B cell (primary cell): ENCODE data around the gene LRRTM3.

Experiments used
- EZH2 ChIP-seq: IDR thresholded peaks from 2 replicates; pipeline ENCODE4 v1.6.1; 2012; ENCODE audit warnings: borderline replicate concordance, low read depth, mild to moderate bottlenecking, moderate library complexity, low read length; ENCODE audit not compliant: insufficient read depth, poor library complexity, severe bottlenecking
- TF ChIP-seq, protein P1 (sequence below): fragments of 200-600 bp; IDR thresholded peaks from one replicate; pipeline ENCODE4 v1.8.0; 2022; ENCODE audit warnings: antibody characterized with exemption, mild to moderate bottlenecking

GRCh38 chr10:67107670-67108069, 181.8 kb downstream of the LRRTM3 start:
- TF ChIP-seq, protein P1, sequence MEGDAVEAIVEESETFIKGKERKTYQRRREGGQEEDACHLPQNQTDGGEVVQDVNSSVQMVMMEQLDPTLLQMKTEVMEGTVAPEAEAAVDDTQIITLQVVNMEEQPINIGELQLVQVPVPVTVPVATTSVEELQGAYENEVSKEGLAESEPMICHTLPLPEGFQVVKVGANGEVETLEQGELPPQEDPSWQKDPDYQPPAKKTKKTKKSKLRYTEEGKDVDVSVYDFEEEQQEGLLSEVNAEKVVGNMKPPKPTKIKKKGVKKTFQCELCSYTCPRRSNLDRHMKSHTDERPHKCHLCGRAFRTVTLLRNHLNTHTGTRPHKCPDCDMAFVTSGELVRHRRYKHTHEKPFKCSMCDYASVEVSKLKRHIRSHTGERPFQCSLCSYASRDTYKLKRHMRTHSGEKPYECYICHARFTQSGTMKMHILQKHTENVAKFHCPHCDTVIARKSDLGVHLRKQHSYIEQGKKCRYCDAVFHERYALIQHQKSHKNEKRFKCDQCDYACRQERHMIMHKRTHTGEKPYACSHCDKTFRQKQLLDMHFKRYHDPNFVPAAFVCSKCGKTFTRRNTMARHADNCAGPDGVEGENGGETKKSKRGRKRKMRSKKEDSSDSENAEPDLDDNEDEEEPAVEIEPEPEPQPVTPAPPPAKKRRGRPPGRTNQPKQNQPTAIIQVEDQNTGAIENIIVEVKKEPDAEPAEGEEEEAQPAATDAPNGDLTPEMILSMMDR, result no peak
- no peak for TF ChIP-seq EZH2
